Liver (tissue), 3 donors: ENCODE data around the gene P4HA2.

Experiments
- GABPA ChIP-seq, 2 donors: IDR thresholded peaks in 1 of 2; conservative IDR thresholded peaks in 1 of 2; 2 replicates each; pipeline ENCODE4 v1.6.1; 2016; ENCODE audit warnings: antibody characterized with exemption in 2 of 2, mild to moderate bottlenecking in 1 of 2, moderate library complexity in 1 of 2
- TF ChIP-seq, protein P1 (sequence below): fragments of 150-350 bp; IDR thresholded peaks from 2 replicates; pipeline ENCODE4 v1.5.1; 2017; ENCODE audit warnings: improper control_type of control experiment, low read depth, low read length; ENCODE audit not compliant: missing input control
- donor health status: healthy.
- donor health status: healthy.

DNA sequence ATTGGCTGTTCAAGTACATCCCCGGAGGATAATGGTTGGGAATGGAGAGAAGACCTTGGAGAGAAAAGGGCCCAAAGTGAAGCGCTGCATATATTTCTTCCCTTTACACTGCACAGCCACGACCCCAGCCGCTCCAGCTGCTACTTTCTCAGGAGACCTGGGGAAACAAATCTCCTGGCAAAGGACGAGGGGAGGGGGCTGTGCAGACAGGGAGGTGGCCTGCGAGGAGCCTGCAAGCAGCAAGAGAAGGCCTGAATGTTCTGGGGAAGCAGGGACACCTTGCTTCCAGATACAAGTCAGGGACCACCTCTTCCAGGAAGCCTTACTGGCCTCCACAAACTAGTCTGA lies 29.1 kb upstream of the P4HA2 start:
- no peak for TF ChIP-seq GABPA (IDR thresholded peaks at IDR 0.05 in 1 of 2, conservative IDR thresholded peaks at IDR 0.05 in 1 of 2)
- TF ChIP-seq, protein P1, sequence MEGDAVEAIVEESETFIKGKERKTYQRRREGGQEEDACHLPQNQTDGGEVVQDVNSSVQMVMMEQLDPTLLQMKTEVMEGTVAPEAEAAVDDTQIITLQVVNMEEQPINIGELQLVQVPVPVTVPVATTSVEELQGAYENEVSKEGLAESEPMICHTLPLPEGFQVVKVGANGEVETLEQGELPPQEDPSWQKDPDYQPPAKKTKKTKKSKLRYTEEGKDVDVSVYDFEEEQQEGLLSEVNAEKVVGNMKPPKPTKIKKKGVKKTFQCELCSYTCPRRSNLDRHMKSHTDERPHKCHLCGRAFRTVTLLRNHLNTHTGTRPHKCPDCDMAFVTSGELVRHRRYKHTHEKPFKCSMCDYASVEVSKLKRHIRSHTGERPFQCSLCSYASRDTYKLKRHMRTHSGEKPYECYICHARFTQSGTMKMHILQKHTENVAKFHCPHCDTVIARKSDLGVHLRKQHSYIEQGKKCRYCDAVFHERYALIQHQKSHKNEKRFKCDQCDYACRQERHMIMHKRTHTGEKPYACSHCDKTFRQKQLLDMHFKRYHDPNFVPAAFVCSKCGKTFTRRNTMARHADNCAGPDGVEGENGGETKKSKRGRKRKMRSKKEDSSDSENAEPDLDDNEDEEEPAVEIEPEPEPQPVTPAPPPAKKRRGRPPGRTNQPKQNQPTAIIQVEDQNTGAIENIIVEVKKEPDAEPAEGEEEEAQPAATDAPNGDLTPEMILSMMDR: no peak
